ENCODE measurements around the gene ABI3.
A peak's percentile ranks its signal among the peaks of the same experiment; 100 is the strongest.
"Not testable (repeated sequence)": the region's sequence is repeated elsewhere in the genome, so short reads cannot be mapped to it uniquely, and the experiment has no call there.

The ABI3 gene

GRCh38 chr17:49260817-49261291 lies 50.3 kb downstream of the ABI3 start:
- Histone ChIP-seq H3K79me2 (ENCODE audit: insufficient read depth, low read length) (no peaks in the 10 kb centered on the region), H3K9me2 (replicated peaks; ENCODE audit: insufficient read depth, low read length) (no peaks in the 10 kb centered on the region), H3K27me3 (ENCODE audit: low read length) (no peaks in the 10 kb centered on the region), H3F3A (ENCODE audit: insufficient read depth) (no peaks in the 10 kb centered on the region), H2AFZ (ENCODE audit: low read depth, low read length, severe bottlenecking) (no peak overlapping the region), H3K36me3 (ENCODE audit: low read length) (no peaks in the 10 kb centered on the region), H3K9me3 (ENCODE audit: insufficient read depth, low read length) (no peaks in the 10 kb centered on the region), H4K20me1 (ENCODE audit: low read depth, low read length) (no peaks in the 10 kb centered on the region), H3K27ac (ENCODE audit: low read depth, low read length) (no peak overlapping the region), H3K9ac (ENCODE audit: low read length) (no peak overlapping the region), H3K4me3 (ENCODE audit: insufficient read depth, low read length, poor library complexity, severe bottlenecking) (no peak overlapping the region), H3K4me2 (ENCODE audit: low read depth, low read length, poor library complexity, severe bottlenecking) (peak overlapping the region; percentile 45)
- TF ChIP-seq CTCF (IDR thresholded peaks at IDR 0.05; ENCODE audit: insufficient read depth, low read length, poor library complexity, severe bottlenecking), result no peak
- TF ChIP-seq EZH2phosphoT487 (conservative IDR thresholded peaks at IDR 0.05; ENCODE audit: low read length), result no peak

GRCh38 chr17:49261540-49261939 lies 51.0 kb downstream of the ABI3 start:
- not testable (repeated sequence) for H3K9me2 ChIP-seq (replicated peaks; ENCODE audit: insufficient read depth, low read length); H3K36me3 ChIP-seq (ENCODE audit: low read length); H3F3A ChIP-seq (ENCODE audit: insufficient read depth); H3K9ac ChIP-seq (ENCODE audit: low read length); H3K4me2 ChIP-seq (ENCODE audit: low read depth, low read length, poor library complexity, severe bottlenecking); H3K4me3 ChIP-seq (ENCODE audit: insufficient read depth, low read length, poor library complexity, severe bottlenecking); H3K9me3 ChIP-seq (ENCODE audit: insufficient read depth, low read length); H3K79me2 ChIP-seq (ENCODE audit: insufficient read depth, low read length); H3K27ac ChIP-seq (ENCODE audit: low read depth, low read length); H4K20me1 ChIP-seq (ENCODE audit: low read depth, low read length); H2AFZ ChIP-seq (ENCODE audit: low read depth, low read length, severe bottlenecking); H3K27me3 ChIP-seq (ENCODE audit: low read length)

- Histone ChIP-seq H4K20me1 (ENCODE audit: low read depth, low read length) (no peaks in the 10 kb centered on the region), H3F3A (ENCODE audit: insufficient read depth) (no peaks in the 10 kb centered on the region), H3K79me2 (ENCODE audit: insufficient read depth, low read length) (no peaks in the 10 kb centered on the region), H3K36me3 (ENCODE audit: low read length) (no peaks in the 10 kb centered on the region), H3K9ac (ENCODE audit: low read length) (no peak overlapping the region), H3K27ac (ENCODE audit: low read depth, low read length) (no peak overlapping the region), H3K4me3 (ENCODE audit: insufficient read depth, low read length, poor library complexity, severe bottlenecking) (no peak overlapping the region), H2AFZ (ENCODE audit: low read depth, low read length, severe bottlenecking) (no peak overlapping the region), H3K4me2 (ENCODE audit: low read depth, low read length, poor library complexity, severe bottlenecking) (no peak overlapping the region), H3K9me2 (replicated peaks; ENCODE audit: insufficient read depth, low read length) (no peaks in the 10 kb centered on the region), H3K27me3 (ENCODE audit: low read length) (no peaks in the 10 kb centered on the region), H3K9me3 (ENCODE audit: insufficient read depth, low read length) (no peaks in the 10 kb centered on the region)
- no peak for TF ChIP-seq EZH2phosphoT487 (conservative IDR thresholded peaks at IDR 0.05; ENCODE audit: low read length)
- TF ChIP-seq CTCF (IDR thresholded peaks at IDR 0.05; ENCODE audit: insufficient read depth, low read length, poor library complexity, severe bottlenecking), result no peak
Measured at GRCh38 chr17:49266233-49266632, 55.7 kb downstream of the ABI3 start.

GRCh38 chr17:49267912-49268311 lies 57.4 kb downstream of the ABI3 start:
- Histone ChIP-seq H2AFZ (ENCODE audit: low read depth, low read length, severe bottlenecking) (no peak overlapping the region), H4K20me1 (ENCODE audit: low read depth, low read length) (no peaks in the 10 kb centered on the region), H3K4me3 (ENCODE audit: insufficient read depth, low read length, poor library complexity, severe bottlenecking) (no peak overlapping the region), H3K4me2 (ENCODE audit: low read depth, low read length, poor library complexity, severe bottlenecking) (no peak overlapping the region), H3F3A (ENCODE audit: insufficient read depth) (no peaks in the 10 kb centered on the region), H3K79me2 (ENCODE audit: insufficient read depth, low read length) (no peaks in the 10 kb centered on the region), H3K9me3 (ENCODE audit: insufficient read depth, low read length) (no peaks in the 10 kb centered on the region), H3K27ac (ENCODE audit: low read depth, low read length) (no peak overlapping the region), H3K27me3 (ENCODE audit: low read length) (no peaks in the 10 kb centered on the region), H3K9ac (ENCODE audit: low read length) (no peak overlapping the region), H3K36me3 (ENCODE audit: low read length) (no peaks in the 10 kb centered on the region), H3K9me2 (replicated peaks; ENCODE audit: insufficient read depth, low read length) (no peaks in the 10 kb centered on the region)
- TF ChIP-seq CTCF (IDR thresholded peaks at IDR 0.05; ENCODE audit: insufficient read depth, low read length, poor library complexity, severe bottlenecking) (no peak), EZH2phosphoT487 (conservative IDR thresholded peaks at IDR 0.05; ENCODE audit: low read length) (no peak)

All from SU-DHL-6 (cell line).